LoVo (cell line): ENCODE results near the gene MYCBP2.
A peak's percentile ranks its signal among the peaks of the same experiment; 100 is the strongest.
"Not testable (repeated sequence)": the region's sequence is repeated elsewhere in the genome, so short reads cannot be mapped to it uniquely, and the experiment has no call there.

Source experiments
- DNase-seq: peaks from one replicate; pipeline ENCODE4 v3.0.0-alpha.2; 2016; ENCODE audit warnings: low spot score

MYCBP2 gene

DNA sequence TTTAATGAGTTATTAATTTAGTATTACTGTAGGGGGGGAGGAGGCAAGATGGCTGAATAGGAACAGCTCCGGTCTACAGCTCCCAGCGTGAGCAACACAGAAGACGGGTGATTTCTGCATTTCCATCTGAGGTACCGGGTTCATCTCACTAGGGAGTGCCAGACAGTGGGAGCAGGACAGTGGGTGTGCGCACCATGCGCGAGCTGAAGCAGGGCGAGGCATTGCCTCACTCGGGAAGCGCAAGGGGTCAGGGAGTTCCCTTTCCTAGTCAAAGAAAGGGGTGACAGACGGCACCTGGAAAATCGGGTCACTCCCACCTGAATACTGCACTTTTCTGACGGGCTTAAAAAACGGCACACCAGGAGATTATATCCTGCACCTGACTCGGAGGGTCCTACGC, 127.9 kb downstream of the MYCBP2 start:
- not testable (repeated sequence) for DNase-seq

DNA sequence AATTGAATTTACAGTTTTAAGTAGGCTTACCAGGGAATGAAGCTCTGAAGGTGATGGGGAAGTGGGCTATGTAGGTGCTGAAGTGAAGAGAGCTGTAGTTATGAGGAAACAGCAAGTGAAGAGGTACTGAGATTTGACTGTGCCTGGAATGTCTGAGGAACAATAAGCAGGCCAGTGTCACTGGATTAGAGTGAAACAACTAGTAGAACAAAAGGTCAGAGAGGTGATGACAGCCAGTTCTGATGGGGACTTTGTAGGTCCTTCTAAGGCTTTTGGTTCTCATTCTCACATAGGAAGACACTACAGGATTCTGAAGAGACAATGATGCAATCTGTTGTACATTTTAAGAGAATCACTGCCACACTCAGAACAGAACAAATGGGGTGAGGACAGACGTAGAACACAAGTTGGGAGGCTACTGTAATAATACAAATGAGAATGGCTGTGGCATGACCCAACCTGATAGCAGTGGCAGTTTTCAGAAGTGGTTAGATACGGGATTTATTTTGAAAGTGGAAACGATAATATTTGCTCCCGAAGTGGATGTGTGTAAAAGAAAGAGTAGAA, 130.8 kb downstream of the MYCBP2 start:
- DNase-seq, result no peak

DNA sequence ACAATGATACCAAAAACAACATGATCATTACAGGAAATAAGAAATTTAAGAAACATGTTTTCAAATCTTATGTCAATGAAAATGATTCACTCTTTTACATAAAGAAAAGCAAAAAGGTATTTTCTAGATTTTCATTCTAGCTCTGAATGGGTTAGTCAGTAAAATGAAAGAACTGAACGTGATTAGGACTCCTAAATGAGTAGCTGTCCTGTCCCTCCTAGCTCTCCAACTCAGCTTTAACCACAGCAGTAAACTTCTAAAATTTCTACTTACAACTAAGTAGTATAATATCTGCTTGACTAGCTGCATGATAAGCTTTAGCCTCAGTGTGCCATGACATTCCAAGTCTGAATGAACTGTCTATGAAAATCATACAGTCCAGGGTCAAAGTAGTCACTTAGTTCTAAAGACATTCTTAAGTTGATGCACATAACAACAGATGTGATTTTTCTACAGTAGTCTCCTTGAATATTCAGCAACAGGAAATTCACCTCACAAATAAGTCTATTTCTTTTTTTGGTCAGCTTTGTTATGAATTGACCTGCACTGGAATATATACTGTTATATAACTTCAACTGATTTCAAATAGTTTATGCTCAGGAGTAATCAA, 136.4 kb downstream of the MYCBP2 start:
- DNase-seq, result no peak

DNA sequence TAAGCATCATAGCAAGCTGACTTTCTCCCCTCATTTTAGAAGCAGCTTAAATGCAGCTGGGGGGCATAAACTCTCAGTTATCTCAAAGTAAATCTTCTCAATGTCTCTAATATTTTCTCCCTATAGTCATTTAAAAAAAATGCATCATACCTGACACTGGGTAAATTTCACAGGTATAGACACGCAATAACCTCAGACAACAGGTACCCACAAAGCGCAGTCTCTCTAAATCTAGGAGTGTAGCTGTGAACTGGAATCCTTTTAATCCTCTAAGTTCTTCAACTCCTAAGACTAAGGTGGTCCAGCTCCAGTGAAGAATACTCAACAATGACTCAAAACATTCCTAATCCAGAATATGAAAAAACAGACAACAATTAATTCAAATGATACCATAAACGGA, 141.2 kb downstream of the MYCBP2 start:
- no peak for DNase-seq

DNA sequence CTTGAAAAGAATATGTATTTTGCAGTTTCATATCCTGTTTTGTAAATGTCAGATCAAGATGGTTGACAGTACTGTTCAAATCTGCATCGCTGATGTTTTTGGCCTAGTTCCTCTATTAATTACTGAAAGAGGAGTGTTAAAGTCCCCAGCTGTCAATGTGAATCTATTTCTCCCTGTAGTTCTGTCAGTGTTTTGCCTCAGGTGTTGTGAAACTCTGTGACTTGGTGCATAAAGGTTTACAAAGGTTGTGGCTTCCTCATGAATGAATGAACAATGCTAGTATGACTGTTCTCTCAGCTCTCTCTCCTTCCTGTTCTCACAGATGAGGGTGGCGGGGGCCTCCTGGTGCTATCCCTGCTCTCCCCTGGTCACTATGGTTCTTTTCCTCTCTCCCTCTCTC, 142.4 kb downstream of the MYCBP2 start:
- DNase-seq, result no peak

DNA sequence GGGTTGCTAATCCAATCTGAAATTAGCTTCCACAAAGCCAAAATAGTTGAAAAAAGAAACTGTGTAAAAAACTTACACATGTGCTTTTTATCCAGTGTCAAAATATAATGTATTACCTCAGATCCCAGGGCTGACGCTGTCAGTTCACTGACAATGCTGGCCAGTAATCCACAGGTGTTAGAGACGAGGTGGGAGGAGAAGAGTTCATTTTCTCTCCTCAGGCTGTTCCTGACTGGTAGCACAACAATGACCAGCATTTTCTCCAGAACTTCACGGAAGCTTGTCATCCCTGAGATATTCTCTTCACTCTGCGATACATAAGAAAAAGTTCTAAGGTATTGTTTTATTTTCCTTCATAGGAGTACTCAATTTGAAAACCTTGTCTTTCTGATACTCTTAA, 146.9 kb downstream of the MYCBP2 start:
- DNase-seq, result no peak

DNA sequence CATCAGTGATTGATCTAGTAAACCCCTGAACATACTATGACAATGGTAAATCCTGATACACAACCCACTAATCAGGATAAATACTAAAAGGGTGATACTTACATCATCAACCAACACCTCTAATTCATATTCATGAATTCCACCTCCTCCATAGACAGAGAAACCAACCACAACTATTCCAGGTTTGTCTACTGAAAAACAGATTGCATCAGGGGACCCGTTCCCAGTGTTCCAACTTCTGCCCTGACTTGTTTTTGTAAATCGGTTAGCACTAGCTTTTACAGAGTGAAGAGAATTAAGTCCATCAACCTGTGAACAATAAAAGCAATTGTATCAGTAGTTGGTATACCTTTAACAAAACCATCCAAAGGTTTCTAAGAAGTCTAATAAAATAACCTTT, 149.2 kb downstream of the MYCBP2 start:
- no peak for DNase-seq

DNA sequence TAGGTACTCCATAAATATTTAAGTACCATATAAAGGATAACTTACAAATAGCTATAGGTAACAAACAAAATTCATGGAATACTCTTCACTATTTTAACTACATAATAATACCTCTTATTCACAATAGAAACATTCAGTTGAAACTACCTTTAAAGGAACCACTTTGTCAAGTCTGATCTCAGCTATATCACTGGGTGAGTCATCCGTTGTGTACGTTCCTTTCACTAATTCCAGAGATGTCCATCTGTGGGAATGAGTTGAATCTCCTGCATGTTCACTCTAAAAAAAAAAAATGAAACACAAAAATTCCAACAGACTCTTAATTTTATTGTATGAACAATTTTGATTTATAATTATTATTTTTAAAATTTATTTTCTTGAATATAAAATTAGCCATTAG, 150.5 kb downstream of the MYCBP2 start:
- no peak for DNase-seq

DNA sequence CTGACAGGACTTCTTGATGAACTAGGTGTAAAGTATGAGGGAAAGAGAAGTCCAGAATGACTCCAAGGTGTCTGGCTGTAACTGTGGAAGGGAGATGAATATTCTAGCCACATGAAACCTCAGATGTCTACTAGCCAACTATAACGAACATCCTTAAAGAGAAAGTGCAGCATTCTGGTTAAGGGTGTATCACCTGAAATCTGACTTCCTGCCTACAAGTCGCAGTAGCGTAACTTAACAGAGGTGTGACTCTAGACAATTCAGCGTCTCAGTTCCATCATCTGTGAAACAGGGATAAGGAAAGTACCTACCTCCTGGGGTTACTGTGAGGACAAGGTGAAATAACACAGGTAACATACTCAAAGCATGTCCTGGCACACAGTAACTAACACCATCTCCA, 154.2 kb downstream of the MYCBP2 start:
- no peak for DNase-seq

DNA sequence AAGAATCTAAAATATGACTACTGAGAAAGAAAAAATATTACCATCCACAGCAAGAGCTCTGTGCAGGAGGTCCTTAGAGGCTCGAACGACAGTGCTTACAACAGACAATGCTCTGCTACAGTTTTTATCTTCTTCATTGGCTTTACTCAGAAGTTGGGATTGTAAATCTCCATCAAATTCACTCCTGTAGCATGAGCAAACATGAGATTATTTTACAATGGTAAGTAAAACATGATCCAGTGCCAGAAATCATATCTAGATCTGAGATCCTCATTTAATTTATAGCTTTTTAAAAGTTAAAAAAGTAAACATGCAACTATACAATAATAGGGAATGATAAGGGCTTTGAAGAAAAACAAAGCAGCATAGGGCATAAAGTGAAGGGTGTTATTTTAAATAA, 155.4 kb downstream of the MYCBP2 start:
- DNase-seq, result no peak

DNA sequence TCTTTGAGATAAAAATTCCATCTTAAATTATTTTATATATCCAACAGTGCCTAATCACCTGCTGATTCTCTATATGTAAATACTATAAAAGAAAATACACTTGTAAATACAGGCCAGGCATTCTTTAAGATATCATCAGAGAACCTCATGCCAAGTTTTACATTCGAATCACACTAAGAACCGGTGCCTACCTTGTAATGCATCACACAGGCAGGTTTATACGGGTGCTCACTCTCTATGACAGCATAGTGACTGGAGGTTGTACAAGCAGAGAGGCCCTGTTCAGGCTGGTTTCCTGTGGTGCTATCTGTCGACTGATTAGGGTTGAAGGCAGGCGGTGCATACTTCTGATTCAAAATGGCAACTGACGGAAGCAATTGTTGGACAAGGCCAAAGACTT, 158.7 kb downstream of the MYCBP2 start:
- DNase-seq, result no peak

DNA sequence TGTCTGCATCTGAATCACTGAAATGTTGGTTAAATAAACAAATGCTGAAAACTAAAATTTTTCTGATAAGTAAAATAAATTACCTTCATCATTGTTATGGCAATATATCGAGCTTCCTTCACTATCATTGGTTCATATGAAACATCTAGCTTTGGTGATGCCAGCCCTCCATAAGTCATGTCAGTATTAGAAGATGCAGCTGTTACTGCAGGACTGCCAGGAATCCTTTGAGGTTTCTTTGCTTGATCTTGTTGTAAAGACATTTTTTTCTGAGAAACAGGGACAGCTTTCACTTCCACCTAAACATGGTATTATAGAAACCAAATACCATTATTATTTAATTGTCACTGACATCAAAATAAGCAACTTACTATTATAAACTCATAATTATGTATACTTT, 176.2 kb downstream of the MYCBP2 start:
- DNase-seq, result no peak

DNA sequence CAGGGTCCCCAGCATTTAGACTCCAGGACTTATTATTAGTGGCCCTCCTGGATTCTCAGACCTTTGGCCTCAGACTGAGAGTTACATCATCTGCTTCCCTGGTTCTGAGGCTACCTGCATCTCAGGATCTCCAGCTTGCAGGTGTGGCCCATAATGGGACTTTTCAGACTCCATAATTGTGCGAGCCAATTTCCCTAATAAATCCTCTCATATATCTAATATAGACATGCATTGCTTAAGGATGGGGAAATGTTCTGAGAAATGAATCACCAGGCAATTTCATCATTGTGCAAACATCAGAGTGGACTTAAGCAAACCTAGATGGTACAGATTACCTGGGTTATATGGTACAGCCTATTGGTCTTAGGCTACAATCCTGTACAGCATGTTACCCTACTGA, 183.5 kb downstream of the MYCBP2 start:
- DNase-seq, result peak; percentile 2

DNA sequence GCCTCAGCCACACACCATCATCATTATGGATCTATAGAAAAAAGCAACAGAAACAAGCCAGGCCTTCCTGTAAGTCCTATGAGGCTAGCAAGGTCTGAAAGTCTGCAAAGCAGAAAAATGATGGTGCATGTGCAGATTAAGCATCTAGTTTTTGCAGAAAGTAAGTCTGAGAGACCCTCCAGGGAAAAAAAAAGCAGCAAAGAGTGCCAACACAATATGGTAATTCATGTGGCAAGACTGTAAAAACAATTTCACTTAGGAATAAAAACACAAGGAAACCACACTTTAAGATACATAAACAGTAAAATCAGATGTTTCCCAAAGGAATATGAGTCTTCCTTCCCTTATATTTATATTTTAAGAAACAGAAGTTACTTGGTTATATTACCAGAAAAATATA, 187.6 kb downstream of the MYCBP2 start:
- no peak for DNase-seq

DNA sequence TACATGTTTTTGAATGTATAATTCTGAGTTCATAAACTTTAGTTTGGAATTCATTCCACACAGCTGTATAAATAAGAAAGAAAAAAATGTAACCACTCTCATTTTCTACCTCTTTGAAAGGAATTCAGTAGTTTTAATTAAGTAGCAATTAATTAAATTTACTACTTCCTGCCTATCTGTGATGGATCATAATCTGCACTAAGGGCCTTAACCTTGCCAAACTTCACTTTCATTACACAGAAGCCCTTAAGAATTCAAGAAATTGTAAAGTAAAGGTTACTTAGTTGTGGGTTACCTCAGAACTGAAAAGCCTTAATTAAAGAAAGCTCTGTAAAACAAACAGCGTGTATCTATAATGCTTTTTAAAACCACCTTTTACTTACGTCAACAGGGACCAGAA, 188.1 kb downstream of the MYCBP2 start:
- DNase-seq, result no peak

DNA sequence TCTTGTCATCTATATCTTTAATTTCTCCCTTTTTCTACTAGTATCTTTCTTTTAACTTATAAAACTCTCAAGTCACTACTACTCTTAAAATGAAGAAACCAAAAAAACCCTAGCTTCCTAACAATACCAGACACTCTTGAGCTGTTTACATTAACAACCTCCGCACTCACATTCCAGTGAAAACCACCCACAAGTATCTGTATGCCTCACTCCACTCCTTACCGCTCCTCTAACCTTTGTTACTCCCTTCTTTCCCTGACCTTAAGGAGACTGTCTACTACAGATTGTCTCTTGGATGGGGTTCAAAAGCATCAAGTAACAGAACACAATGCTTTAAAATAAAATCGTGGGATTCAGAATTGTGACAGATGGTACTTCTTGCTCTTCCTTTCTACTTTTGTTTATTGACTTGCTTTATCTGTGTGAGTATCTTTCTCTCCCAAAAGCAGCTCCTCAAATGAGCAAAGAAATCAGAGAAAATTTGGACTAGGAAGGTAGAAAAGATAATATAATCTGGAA, 189.9 kb downstream of the MYCBP2 start:
- DNase-seq, result no peak

DNA sequence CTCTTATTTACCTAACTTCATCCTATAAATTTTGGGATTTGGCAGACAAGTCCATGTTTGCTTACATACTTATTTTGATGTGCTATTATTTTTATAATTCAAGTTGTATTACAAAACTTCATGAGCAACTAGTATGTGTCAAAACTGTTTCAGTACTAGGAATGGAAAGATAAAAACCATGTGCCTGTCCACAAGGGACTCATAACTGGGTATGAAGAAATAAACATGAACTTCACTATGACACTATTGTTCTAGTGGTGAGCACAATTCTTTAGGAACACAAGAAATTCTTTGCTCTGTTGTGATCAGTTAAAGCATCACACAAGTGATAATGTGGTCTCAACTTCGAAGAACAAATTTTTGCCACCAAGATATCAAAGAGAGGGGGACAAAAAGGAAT, 202.5 kb downstream of the MYCBP2 start:
- DNase-seq, result no peak

DNA sequence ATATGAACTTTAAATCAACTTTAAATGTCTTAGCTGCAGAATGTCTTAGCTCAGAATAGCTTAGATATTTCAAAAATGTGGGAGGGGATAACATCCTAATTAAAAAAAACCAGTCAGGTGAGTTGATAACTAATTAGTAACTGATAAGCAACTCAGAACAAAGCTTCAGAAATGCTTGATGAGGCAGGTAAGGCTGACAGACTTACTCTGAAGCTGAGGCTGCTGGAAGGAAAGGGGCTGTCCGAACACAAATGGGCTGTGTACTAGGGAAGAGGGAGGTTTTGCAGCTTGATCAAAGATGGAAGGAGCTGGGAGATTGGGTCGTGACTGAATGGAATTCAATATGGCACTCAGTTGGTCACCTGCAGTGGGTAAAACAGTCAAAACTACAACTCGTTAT, 208.8 kb downstream of the MYCBP2 start:
- no peak for DNase-seq

DNA sequence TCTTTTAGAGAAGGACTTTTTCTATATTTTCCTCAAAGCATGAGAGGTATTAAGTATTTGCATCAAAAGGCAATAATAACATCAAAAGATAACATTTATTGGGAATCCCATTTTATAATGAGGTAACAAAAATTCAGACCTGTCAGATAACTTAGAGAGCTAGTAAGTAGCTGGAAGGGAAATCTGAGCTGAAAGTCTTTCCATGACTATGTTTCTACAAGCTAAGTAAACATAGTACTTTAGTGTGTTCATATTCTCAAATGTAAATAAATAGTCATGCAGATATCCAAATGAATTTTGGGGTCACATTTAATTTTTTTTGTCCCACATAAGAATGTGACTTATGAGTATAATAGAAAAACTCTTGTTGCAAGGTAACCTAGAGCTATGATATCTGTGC, 212.6 kb downstream of the MYCBP2 start:
- no peak for DNase-seq

DNA sequence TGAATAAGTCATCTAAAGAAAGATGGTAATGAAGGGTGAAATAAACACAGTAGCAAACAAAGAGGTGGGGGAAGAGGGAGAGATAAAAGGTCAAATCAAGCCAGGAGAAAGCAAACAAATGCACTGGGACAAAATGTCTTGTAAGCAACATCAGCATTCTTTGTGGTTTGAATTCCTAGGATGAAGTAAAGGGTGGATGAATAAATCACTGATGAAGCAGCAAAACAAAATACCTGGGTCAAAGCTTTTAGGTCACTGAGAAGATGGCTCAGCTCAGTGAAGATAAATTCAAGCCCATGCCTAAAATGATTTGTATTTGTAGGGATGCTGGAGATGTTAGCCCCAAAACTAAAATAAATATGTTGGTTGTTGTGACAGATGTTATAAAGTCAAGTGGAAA, 213.4 kb downstream of the MYCBP2 start:
- no peak for DNase-seq

DNA sequence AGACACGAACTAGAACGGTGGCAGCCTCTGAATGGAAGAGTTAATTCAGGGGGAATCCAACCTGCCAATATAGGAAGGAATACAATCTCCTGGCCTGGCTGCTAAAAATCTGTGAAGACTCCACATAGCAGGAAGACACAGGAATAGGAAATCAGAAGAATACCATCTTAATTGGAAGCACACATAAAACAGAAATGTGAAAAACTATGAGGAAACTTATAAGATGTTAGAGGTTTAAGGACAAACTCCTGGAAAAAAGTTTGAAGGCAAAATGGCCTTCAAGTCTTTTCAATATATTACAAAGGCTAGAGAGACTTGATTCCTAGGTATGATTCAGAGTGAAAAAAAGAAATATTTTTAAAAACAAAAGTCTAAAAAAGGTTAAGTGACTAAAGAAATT, 221.8 kb downstream of the MYCBP2 start:
- no peak for DNase-seq

DNA sequence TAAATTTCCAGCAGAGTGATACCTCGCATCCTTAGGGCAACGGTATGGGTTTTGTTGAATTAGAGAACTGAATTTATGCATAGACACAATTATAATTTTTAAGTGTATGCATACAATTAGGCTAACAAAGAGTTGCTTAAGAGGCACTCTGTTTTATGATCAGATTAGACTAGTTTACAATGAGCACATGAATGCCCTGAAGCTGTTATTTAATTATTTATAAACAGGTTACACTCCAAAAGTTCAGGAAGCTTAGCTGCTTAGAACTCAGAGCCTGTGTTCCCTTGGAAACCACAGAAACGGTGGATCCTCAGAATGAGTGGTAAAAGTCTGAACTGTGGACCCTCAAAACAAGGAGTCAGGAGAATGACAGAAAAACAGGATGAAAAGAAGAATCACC, 227.5 kb downstream of the MYCBP2 start:
- no peak for DNase-seq

DNA sequence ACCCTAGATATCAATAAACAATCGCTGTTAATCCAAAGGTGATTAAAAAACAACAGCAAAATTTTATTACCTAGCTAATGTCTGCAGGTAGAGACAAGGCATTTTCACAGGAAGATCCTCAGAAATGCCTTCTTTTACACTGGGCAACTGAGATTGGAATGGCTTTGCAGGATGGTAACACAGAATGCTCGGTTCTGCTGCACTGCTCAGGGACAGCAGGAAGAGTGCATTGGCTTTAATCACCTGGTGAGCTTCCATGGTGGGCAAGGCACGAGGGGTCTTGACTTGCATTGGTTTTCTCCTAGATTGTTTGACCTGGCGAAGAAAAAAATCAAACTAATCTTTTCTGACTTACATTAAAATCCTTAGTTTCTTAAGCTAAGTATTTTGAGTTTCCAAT, 231.6 kb downstream of the MYCBP2 start:
- DNase-seq, result no peak

DNA sequence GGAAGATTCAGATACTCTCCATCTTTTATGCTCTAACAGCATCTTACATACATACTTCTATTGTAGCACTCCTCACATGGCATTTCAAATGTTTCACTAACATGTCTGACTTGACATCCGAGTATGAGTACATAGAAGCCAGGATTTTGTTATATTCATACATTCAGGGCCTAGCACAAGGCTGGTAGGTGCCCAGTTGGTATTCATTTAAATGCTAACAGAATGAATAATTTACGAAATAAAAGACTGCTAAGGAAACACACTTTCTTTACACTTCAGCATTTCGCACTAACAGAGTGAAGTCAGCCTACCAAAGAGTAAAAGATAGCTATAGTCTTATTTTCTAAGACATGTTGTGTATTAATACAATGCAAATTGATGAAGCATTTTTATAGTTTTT, 232.1 kb downstream of the MYCBP2 start:
- no peak for DNase-seq
